Jurkat, Clone E6-1 (cell line): ENCODE results near the gene SP7. TPM values are rescaled to one million over a fixed set of nuclear protein-coding genes. Genes with fewer than 3 reads are reported as not detected.
"Not testable (repeated sequence)": the region's sequence is repeated elsewhere in the genome, so short reads cannot be mapped to it uniquely, and the experiment has no call there.

ENCODE experiments used
- DNase-seq: peaks from one replicate; pipeline ENCODE4 v3.0.0-alpha.2; 2011; ENCODE audit warnings: low read depth, low spot score
- H3K4me3 ChIP-seq: 2 replicates; pipeline ENCODE4 v1.5.1; 2011; ENCODE audit warnings: mild to moderate bottlenecking, low read length, control low read depth, moderate library complexity
- polyA plus RNA-seq: library from polyadenylated mRNA; unstranded; fragments of >200 nt; gene quantifications from one replicate; pipeline ENCODE4 v1.2.1, GENCODE V29; 2012; ENCODE audit warnings: missing spikeins; ENCODE audit not compliant: insufficient read length, insufficient read depth

The SP7 gene
- polyA plus RNA-seq: not detected

GRCh38 chr12:53336181-53336681, at the start of gene SP7:
SP7 (minus strand) TSS chr12:53336354; CDS start chr12:53335646, 708 bp downstream.
- no peak for DNase-seq
- H3K4me3 ChIP-seq: no peak within 1 kb of the TSS

GRCh38 chr12:53383258-53383657, 47.1 kb upstream of the SP7 start:
- no peak overlapping the region for H3K4me3 ChIP-seq
- DNase-seq: no peak

- peak; percentile 29 for DNase-seq
- H3K4me3 ChIP-seq: no peak overlapping the region
Observed at GRCh38 chr12:53381731-53382630, 45.8 kb upstream of the SP7 start.

- no peak for DNase-seq
- peak overlapping the region; percentile 59 for H3K4me3 ChIP-seq
Observed at GRCh38 chr12:53380794-53381730, 44.9 kb upstream of the SP7 start.

- peak; percentile 85 for DNase-seq
- H3K4me3 ChIP-seq: peak within 1 kb of the TSS; percentile 85
Observed at GRCh38 chr12:53380104-53380793, 44.1 kb upstream of the SP7 start, which contains the start of gene SP1. SP1 (plus strand) TSS chr12:53380176; CDS start chr12:53380292, 116 bp downstream.

GRCh38 chr12:53379389-53380103, 43.4 kb upstream of the SP7 start:
- peak overlapping the region; percentile 85 for H3K4me3 ChIP-seq
- DNase-seq: peak; percentile 100

- no peak for DNase-seq
- H3K4me3 ChIP-seq: peak overlapping the region; percentile 85
Observed at GRCh38 chr12:53378724-53379388, 42.7 kb upstream of the SP7 start.

- H3K4me3 ChIP-seq: peak overlapping the region; percentile 85
- no peak for DNase-seq
Observed at GRCh38 chr12:53378222-53378621, 42.1 kb upstream of the SP7 start.

- DNase-seq: no peak
- no peak overlapping the region for H3K4me3 ChIP-seq
Observed at GRCh38 chr12:53376747-53377146, 40.6 kb upstream of the SP7 start.

GRCh38 chr12:53374277-53374676, 38.1 kb upstream of the SP7 start:
- not testable (repeated sequence) for DNase-seq, H3K4me3 ChIP-seq

- DNase-seq, H3K4me3 ChIP-seq: not testable (repeated sequence)
Observed at GRCh38 chr12:53373554-53374133, 37.5 kb upstream of the SP7 start.

- no peak for DNase-seq
- no peak overlapping the region for H3K4me3 ChIP-seq
Observed at GRCh38 chr12:53365245-53365904, 29.2 kb upstream of the SP7 start.

GRCh38 chr12:53361638-53362037, 25.5 kb upstream of the SP7 start:
- not testable (repeated sequence) for H3K4me3 ChIP-seq, DNase-seq

- no peak for DNase-seq
- H3K4me3 ChIP-seq: no peak overlapping the region
Observed at GRCh38 chr12:53358836-53359419, 22.8 kb upstream of the SP7 start.

GRCh38 chr12:53355121-53355520, 19.0 kb upstream of the SP7 start:
- DNase-seq: no peak
- no peak overlapping the region for H3K4me3 ChIP-seq

- no peak for DNase-seq
- no peak overlapping the region for H3K4me3 ChIP-seq
Observed at GRCh38 chr12:53353257-53353655, 17.1 kb upstream of the SP7 start.
